Measurements from ENCODE around the gene CASS4.

Gene CASS4

DNA sequence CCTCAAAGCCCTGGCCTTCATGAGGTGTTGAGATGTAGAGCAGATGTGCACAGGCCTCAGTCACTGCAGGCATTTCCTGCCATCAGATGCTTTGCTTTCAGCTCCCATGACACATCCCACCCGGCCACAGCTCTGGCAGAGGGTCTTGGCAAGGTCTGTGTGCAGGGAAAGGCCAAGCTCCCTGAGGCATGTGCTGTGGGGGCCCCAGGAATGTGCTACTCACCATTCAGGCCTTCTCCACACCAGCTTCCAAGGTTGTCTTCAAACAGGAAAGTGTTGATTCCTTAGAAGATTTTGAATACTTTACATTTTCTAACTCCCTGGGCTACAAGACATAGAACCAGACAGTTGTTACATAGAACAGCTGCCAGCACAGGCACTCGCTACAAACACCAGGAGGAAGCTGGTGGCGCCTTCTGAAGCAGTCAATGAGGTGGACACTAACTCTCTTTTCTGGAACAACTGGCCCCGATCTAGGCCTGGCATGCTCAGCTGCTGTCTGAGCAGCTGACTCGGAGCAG, 27.8 kb downstream of the CASS4 start:
- no peak overlapping the region for H3K27ac ChIP-seq
- no peaks in the 10 kb centered on the region for H3K9me3 ChIP-seq
- H3K4me1 ChIP-seq, result peaks cover 30% of the 10 kb centered on the region
- H3K9ac ChIP-seq, result no peak overlapping the region
- no peaks in the 10 kb centered on the region for H3K27me3 ChIP-seq
- H4K20me1 ChIP-seq, result no peaks in the 10 kb centered on the region
- no peak overlapping the region for H3K4me3 ChIP-seq
- H3K4me2 ChIP-seq, result peak overlapping the region; percentile 47
- TF ChIP-seq Cebpa-rat (IDR thresholded peaks at IDR 0.05), result no peak
- no peaks in the 10 kb centered on the region for H3K36me3 ChIP-seq

DNA sequence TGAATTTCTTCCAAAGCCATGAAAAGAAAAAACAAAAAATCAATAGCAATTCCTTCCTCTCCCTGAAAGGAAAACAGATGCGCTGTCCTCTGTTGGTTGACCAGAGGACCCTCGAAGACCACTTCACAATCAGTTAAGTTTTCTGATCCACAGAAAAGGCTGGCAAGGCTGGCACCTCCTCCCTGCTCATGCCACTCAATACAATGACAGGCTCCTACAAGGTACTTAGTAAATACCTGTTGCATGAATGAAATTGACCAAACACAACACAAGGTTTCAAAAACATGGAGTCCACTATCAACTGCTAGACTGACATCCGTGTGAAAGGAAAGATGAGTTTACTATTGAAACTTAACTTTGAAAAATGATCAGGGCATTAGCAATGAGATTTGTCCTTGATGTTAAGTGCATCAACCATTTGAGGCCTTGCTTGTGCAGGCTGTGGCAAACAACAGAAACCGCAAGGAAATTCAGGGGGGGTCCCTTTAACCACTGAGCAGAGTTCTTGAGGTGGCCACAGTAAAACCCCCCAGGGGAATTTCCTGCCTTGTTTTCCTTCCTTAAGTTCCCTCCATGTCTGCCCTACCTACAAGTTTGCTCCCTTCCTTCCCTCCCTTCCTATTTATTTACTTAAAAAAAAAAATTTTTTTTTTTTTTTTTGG, 28.4 kb downstream of the CASS4 start:
- Histone ChIP-seq H3K9me3 (no peaks in the 10 kb centered on the region), H4K20me1 (no peaks in the 10 kb centered on the region), H3K27me3 (no peaks in the 10 kb centered on the region), H3K4me3 (no peak overlapping the region), H3K27ac (no peak overlapping the region), H3K4me2 (peak overlapping the region; percentile 47), H3K4me1 (peaks cover 30% of the 10 kb centered on the region), H3K9ac (no peak overlapping the region), H3K36me3 (no peaks in the 10 kb centered on the region)
- no peak for TF ChIP-seq Cebpa-rat (IDR thresholded peaks at IDR 0.05)

DNA sequence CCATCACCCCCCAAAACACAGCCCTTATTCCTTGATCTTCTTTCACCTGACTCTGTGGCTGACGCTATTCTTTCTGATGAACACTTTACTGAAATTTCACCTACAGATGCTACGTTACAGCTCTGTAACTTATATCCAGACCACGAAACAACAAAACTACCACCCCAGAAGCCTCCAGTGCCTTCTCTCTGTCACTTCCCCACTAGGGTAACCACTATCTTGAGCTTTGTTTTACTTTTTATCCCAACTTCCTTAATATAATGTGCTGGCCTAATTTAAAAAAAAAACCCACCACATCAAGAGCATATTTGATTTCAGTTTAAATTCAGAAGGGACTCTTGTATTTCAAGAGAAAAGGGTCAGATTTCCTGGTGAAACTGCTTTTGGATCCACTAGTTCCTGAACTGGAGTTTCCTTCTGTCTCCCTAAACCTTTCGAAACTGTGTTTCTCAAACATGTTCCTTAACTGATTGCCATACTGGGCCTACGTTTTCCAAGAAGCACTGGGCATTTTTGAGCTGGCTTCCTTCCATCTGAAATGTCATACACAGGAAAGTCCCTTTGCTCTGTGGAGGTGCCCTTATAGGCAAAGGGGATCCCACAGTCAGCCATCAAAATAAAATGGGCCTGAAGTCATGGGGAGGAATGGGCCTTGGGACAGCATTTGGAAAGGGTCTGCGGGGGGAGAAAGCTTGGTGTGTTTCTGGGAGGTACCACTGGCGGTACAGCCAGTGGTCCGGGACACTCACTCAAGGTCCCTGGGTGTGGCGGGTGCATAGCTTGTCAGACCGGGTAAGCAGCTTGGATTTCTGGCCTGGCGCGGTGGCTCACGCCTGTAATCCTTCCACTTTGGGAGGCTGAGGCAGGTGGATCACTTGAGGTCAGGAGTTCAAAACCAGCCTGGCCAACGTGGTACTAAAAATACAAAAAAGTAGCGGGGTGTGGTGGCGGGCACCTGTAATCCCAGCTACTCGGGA, 30.6 kb downstream of the CASS4 start:
- Histone ChIP-seq H3K4me2 (peak overlapping the region; percentile 18), H3K9me3 (no peaks in the 10 kb centered on the region), H4K20me1 (no peaks in the 10 kb centered on the region), H3K4me3 (no peak overlapping the region), H3K27me3 (no peaks in the 10 kb centered on the region), H3K36me3 (no peaks in the 10 kb centered on the region), H3K9ac (no peak overlapping the region), H3K4me1 (peaks cover 30% of the 10 kb centered on the region), H3K27ac (no peak overlapping the region)
- TF ChIP-seq Cebpa-rat (IDR thresholded peaks at IDR 0.05), result no peak

DNA sequence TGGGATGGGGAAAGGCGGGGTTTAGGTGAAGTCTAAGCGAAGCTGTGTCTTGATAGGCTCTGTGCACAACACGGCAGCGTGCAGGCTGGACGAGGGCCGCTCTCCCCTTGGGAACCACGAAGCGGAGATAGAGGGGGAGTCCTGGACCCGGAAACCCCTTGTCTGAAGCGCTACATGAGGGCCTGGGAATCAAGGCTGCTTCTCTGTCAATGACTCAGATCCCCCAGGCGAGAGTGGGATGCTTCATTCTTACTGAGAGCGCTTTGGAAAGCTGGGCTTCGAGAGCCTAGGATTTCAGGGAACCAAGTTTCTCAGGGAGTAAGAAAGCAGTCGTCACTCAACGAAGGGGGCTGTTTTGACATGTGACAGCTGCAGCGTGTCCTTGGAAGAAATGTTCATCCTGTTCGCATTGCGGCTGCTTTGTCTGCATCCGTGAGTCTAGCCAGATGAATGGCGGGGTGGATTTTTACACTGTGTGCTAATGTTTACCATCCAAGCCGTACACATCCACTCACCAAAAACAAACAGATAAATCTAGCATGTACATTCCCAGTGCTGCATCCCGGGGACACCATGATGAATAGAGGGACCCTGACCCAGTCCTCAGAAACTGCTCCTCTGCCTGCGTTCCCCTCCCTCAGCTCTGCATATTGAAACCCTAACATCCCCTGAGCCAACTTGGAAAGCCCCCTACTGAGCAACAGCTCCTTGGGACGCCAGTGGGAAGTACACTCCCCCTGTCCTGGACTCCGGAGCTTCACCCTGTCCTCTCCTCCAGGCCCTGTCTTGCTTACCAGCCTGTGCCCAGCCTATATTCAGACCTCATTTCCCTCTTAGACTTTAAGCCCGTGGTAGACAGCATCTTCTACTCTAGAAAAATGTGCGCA, 31.8 kb downstream of the CASS4 start:
- no peaks in the 10 kb centered on the region for H3K9me3 ChIP-seq
- H3K4me3 ChIP-seq, result no peak overlapping the region
- no peak for TF ChIP-seq Cebpa-rat (IDR thresholded peaks at IDR 0.05)
- H3K27ac ChIP-seq, result no peak overlapping the region
- no peaks in the 10 kb centered on the region for H4K20me1 ChIP-seq
- H3K4me2 ChIP-seq, result no peak overlapping the region
- peaks cover 36% of the 10 kb centered on the region for H3K4me1 ChIP-seq
- no peaks in the 10 kb centered on the region for H3K27me3 ChIP-seq
- no peaks in the 10 kb centered on the region for H3K36me3 ChIP-seq
- no peak overlapping the region for H3K9ac ChIP-seq

DNA sequence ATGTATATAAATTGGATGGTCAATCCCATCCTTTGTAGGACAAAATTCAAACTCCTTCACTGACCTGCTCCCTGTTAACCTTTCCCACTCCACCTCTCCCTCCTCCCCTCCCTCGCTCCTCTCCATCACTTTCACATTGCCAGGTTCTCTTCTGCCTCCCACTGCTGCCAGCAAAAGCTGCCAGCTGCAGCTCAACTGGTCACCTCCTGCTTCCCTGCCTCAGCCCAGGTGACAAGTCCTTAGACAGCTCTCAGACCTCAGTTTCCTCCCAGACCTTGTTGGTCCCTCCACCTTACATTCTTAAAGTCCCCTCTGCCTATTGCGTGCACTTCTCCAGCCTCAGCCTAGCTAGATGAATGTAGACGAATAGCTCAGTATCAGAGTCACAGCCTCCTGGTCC, 33.1 kb downstream of the CASS4 start:
- H3K9me3 ChIP-seq, result no peaks in the 10 kb centered on the region
- TF ChIP-seq Cebpa-rat (IDR thresholded peaks at IDR 0.05), result no peak
- no peaks in the 10 kb centered on the region for H3K36me3 ChIP-seq
- no peak overlapping the region for H3K9ac ChIP-seq
- H3K4me3 ChIP-seq, result no peak overlapping the region
- H3K4me1 ChIP-seq, result peaks cover 26% of the 10 kb centered on the region
- no peak overlapping the region for H3K4me2 ChIP-seq
- no peaks in the 10 kb centered on the region for H3K27me3 ChIP-seq
- H4K20me1 ChIP-seq, result no peaks in the 10 kb centered on the region
- H3K27ac ChIP-seq, result no peak overlapping the region

DNA sequence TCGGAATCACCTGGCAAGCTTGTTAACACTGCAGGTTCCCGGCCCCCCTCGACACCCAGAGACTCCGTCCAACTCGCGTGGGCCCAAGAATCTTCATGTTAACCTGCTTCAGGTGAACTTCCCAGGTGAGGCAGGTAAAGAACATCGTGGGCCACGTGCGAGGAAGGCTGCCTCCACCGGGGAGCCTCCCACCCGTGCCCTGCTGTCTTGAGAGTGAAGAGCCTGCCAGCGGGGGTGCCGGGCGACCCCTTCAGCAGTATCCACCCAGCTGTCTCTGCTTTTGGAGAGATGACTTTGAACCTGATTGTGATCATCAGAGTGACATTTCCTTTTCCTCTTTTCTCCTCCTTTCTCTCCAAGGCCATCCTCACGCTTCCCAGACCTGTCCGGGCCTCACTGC, 33.5 kb downstream of the CASS4 start:
- H3K4me2 ChIP-seq, result no peak overlapping the region
- H3K36me3 ChIP-seq, result no peaks in the 10 kb centered on the region
- no peak overlapping the region for H3K27ac ChIP-seq
- H3K9me3 ChIP-seq, result no peaks in the 10 kb centered on the region
- no peak for TF ChIP-seq Cebpa-rat (IDR thresholded peaks at IDR 0.05)
- H3K9ac ChIP-seq, result no peak overlapping the region
- H4K20me1 ChIP-seq, result no peaks in the 10 kb centered on the region
- H3K4me3 ChIP-seq, result no peak overlapping the region
- peaks cover 22% of the 10 kb centered on the region for H3K4me1 ChIP-seq
- no peaks in the 10 kb centered on the region for H3K27me3 ChIP-seq

DNA sequence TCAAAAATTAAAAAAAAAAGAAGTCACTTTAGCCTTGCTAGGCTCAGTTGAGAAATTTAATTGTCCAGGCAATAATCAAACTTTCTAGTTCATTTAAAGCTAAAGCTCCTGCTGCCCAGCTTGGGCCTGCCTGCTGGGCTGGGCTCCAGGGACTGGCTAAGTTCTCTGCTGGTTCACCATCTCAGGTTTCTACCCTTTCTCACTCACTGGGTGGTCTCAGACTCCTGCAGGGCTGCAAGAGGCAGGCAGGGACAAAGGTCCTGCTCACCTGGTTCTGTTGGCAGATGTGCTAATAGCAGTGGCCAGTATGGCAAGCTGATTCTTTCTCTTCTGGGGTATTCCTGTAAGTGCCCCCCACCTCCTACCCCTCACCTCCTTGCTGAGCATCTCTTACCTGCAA, 35.2 kb downstream of the CASS4 start:
- no peak overlapping the region for H3K4me2 ChIP-seq

DNA sequence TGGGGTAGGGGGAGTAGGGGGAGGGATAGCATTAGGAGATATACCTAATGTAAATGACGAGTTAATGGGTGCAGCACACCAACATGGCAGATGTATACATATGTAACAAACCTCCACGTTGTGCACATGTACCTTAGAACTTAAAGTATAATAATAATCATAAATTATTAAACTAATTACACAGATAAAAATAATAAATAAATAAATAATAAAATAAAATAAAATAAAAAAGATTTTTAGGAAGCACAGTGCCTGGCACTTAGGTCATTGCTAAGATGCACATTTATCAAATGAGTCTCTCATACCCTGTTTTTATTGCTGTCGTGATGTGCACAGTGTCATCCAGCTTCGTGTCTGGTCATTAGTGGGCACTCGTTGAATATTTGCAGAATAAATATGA, 37.4 kb downstream of the CASS4 start:
- Histone ChIP-seq H4K20me1 (no peaks in the 10 kb centered on the region), H3K4me2 (no peak overlapping the region), H3K4me3 (no peak overlapping the region), H3K36me3 (no peaks in the 10 kb centered on the region), H3K27ac (no peak overlapping the region), H3K9ac (no peak overlapping the region), H3K4me1 (peaks cover 12% of the 10 kb centered on the region; the same call in 1 of the 2 replicates), H3K9me3 (no peaks in the 10 kb centered on the region), H3K27me3 (no peaks in the 10 kb centered on the region)
- TF ChIP-seq Cebpa-rat (IDR thresholded peaks at IDR 0.05), result no peak

More for the DNA sequence above, 35.2 kb downstream of the CASS4 start:
- H3K4me3 ChIP-seq, result no peak overlapping the region
- no peaks in the 10 kb centered on the region for H4K20me1 ChIP-seq
- H3K4me1 ChIP-seq, result peaks cover 13% of the 10 kb centered on the region
- H3K9ac ChIP-seq, result no peak overlapping the region
- no peaks in the 10 kb centered on the region for H3K9me3 ChIP-seq
- no peaks in the 10 kb centered on the region for H3K27me3 ChIP-seq
- no peak overlapping the region for H3K27ac ChIP-seq
- H3K36me3 ChIP-seq, result no peaks in the 10 kb centered on the region
- no peak for TF ChIP-seq Cebpa-rat (IDR thresholded peaks at IDR 0.05)

DNA sequence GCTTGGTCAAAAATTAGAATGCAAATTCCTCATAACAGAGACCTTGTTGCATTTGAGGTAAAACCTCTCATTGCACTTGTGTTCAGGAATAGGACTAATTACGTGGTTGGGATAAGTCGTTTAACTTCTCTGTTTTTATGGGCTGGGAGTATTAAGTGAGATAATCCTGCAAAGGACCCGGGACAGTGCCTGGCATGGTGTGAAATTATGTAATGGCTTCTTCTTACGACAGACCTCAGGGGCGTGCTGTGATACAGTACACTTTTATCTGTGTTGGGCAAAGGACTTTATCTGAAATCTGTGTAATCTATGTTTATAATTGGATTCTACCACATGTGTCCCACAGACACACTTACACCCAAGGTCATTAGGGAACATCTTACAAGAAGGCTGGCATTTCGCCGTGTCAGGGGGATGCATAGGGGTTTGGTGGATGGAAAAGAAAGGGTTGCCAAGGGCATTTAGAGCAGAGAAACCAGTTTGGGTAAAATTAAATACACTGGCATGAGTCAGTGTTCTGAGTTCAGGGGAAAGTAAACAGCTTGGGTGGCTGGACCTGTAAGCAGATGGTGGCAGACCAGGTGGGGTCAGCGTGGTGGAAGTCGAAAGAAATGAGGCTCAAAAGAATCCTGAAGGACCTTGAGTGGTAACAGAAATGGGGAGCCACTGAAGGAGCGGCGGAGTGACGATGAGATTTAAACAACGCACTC, 39.2 kb downstream of the CASS4 start:
- Histone ChIP-seq H4K20me1 (no peaks in the 10 kb centered on the region), H3K36me3 (no peaks in the 10 kb centered on the region), H3K4me2 (no peak overlapping the region), H3K27ac (no peak overlapping the region), H3K4me3 (no peak overlapping the region), H3K9me3 (no peaks in the 10 kb centered on the region), H3K9ac (no peak overlapping the region), H3K27me3 (no peaks in the 10 kb centered on the region), H3K4me1 (peaks cover 12% of the 10 kb centered on the region; the same call in 1 of the 2 replicates)
- no peak for TF ChIP-seq Cebpa-rat (IDR thresholded peaks at IDR 0.05)
